IMR-90 (cell line): ENCODE results near the gene TMOD2.

Experiments used
- BHLHE40 ChIP-seq: fragments of 150-350 bp; IDR thresholded peaks from 2 replicates; pipeline ENCODE4 v1.6.1; 2016; ENCODE audit warnings: mild to moderate bottlenecking, low read depth, low read length
- CEBPB ChIP-seq: IDR thresholded peaks from 2 replicates; pipeline ENCODE4 v1.6.1; 2012; ENCODE audit warnings: low read depth, low read length, improper control_type of control experiment
- CHD1 ChIP-seq: IDR thresholded peaks from 2 replicates; pipeline ENCODE4 v1.6.1; 2012; ENCODE audit warnings: low read depth, low read length, improper control_type of control experiment
- MAFK ChIP-seq: IDR thresholded peaks from 2 replicates; pipeline ENCODE4 v1.6.1; 2012; ENCODE audit warnings: low read depth, low read length, improper control_type of control experiment
- MAZ ChIP-seq: IDR thresholded peaks from 2 replicates; pipeline ENCODE4 v1.6.1; 2012; ENCODE audit warnings: low read depth, mild to moderate bottlenecking, low read length, improper control_type of control experiment, moderate library complexity, borderline replicate concordance
- MXI1 ChIP-seq: IDR thresholded peaks from 2 replicates; pipeline ENCODE4 v1.6.1; 2012; ENCODE audit warnings: low read depth, mild to moderate bottlenecking, low read length, moderate library complexity, borderline replicate concordance
- NFE2L2 ChIP-seq: fragments of 150-350 bp; IDR thresholded peaks from 2 replicates; pipeline ENCODE4 v1.6.1; 2016; ENCODE audit warnings: low read depth, mild to moderate bottlenecking, low read length
- POLR2A ChIP-seq: IDR thresholded peaks from 2 replicates; pipeline ENCODE4 v1.6.1; 2012; ENCODE audit warnings: mild to moderate bottlenecking, low read depth, low read length
- RAD21 ChIP-seq: IDR thresholded peaks from 2 replicates; pipeline ENCODE4 v1.6.1; 2012; ENCODE audit warnings: low read length, improper control_type of control experiment
- RCOR1 ChIP-seq: IDR thresholded peaks from 2 replicates; pipeline ENCODE4 v1.6.1; 2012; ENCODE audit warnings: mild to moderate bottlenecking, low read length, improper control_type of control experiment; ENCODE audit not compliant: insufficient replicate concordance
- RFX5 ChIP-seq: IDR thresholded peaks from 2 replicates; pipeline ENCODE4 v1.8.0; 2012; ENCODE audit warnings: low read depth, mild to moderate bottlenecking, low read length, moderate library complexity
- SMC3 ChIP-seq: fragments of 150-350 bp; IDR thresholded peaks from 2 replicates; pipeline ENCODE4 v1.6.1; 2016; ENCODE audit warnings: low read depth, mild to moderate bottlenecking, antibody characterized with exemption, low read length, moderate library complexity
- TF ChIP-seq, protein P1 (sequence below): conservative IDR thresholded peaks from 2 replicates; pipeline ENCODE4 v1.5.1; 2012; ENCODE audit warnings: mild to moderate bottlenecking, low read depth, low read length, improper control_type of control experiment
- TF ChIP-seq, protein P2 (sequence below): fragments of 150-350 bp; IDR thresholded peaks from 2 replicates; pipeline ENCODE4 v1.6.1; 2017; ENCODE audit warnings: mild to moderate bottlenecking, antibody characterized with exemption, low read length, low read depth

DNA sequence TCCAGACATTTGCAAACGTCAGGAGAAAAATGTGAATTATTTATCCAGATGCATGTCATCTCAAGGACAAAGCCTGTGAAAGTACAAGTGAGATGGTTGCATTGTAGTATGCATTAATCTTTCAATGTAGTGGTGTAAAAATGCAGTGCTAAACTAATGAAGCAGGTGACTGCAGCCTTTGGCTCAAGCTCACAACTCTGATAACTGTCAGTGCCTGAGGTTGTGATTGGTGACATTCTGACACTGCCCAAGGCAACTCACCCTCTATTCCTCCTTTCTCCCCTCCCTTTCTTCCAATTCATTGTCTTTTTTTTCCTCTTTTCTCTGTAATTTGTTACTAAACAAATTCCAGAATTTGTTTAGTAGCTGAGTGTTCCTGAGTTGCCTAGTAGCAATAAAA is 58.1 kb downstream of the TMOD2 start:
- TF ChIP-seq POLR2A (no peak), RAD21 (no peak), RCOR1 (no peak), CHD1 (no peak), BHLHE40 (no peak), RFX5 (no peak), SMC3 (no peak), MXI1 (no peak), MAZ (no peak), NFE2L2 (no peak), MAFK (no peak), CEBPB (no peak)
- TF ChIP-seq, protein P1, sequence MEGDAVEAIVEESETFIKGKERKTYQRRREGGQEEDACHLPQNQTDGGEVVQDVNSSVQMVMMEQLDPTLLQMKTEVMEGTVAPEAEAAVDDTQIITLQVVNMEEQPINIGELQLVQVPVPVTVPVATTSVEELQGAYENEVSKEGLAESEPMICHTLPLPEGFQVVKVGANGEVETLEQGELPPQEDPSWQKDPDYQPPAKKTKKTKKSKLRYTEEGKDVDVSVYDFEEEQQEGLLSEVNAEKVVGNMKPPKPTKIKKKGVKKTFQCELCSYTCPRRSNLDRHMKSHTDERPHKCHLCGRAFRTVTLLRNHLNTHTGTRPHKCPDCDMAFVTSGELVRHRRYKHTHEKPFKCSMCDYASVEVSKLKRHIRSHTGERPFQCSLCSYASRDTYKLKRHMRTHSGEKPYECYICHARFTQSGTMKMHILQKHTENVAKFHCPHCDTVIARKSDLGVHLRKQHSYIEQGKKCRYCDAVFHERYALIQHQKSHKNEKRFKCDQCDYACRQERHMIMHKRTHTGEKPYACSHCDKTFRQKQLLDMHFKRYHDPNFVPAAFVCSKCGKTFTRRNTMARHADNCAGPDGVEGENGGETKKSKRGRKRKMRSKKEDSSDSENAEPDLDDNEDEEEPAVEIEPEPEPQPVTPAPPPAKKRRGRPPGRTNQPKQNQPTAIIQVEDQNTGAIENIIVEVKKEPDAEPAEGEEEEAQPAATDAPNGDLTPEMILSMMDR: no peak
- TF ChIP-seq, protein P2, sequence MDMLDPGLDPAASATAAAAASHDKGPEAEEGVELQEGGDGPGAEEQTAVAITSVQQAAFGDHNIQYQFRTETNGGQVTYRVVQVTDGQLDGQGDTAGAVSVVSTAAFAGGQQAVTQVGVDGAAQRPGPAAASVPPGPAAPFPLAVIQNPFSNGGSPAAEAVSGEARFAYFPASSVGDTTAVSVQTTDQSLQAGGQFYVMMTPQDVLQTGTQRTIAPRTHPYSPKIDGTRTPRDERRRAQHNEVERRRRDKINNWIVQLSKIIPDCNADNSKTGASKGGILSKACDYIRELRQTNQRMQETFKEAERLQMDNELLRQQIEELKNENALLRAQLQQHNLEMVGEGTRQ: no peak
